Measurements from ENCODE around the gene DVL3.
A peak's percentile ranks its signal among the peaks of the same experiment; 100 is the strongest.

DVL3 gene

GRCh38 chr3:184177767-184178306 is 22.7 kb downstream of the DVL3 start:
- ATAC-seq = no peak

- no peak for ATAC-seq
Observed at GRCh38 chr3:184178521-184179138, 23.5 kb downstream of the DVL3 start.

GRCh38 chr3:184180165-184180564 is 25.0 kb downstream of the DVL3 start:
- no peak for ATAC-seq

GRCh38 chr3:184181596-184181995 is 26.4 kb downstream of the DVL3 start:
- ATAC-seq = no peak

GRCh38 chr3:184183679-184184078 is 28.5 kb downstream of the DVL3 start:
- ATAC-seq = no peak

- ATAC-seq = no peak
Observed at GRCh38 chr3:184184546-184185230, 29.5 kb downstream of the DVL3 start.

- peak; percentile 92 to 93 for ATAC-seq
Observed at GRCh38 chr3:184185461-184186183, 30.4 kb downstream of the DVL3 start.

GRCh38 chr3:184186184-184186901 is 31.2 kb downstream of the DVL3 start, which contains the start of gene ABCF3:
Gene ABCF3 (plus strand): TSS chr3:184186199. CDS start chr3:184186208, 9 bp downstream.
- ATAC-seq = peak; percentile 12 to 21

GRCh38 chr3:184186902-184187207 is 31.7 kb downstream of the DVL3 start:
- ATAC-seq = no peak

- ATAC-seq = no peak
Observed at GRCh38 chr3:184188080-184188479, 32.9 kb downstream of the DVL3 start.

- no peak for ATAC-seq
Observed at GRCh38 chr3:184189421-184189820, 34.2 kb downstream of the DVL3 start.

GRCh38 chr3:184192889-184193288 is 37.7 kb downstream of the DVL3 start:
- ATAC-seq = no peak

- no peak for ATAC-seq
Observed at GRCh38 chr3:184193991-184194539, 38.9 kb downstream of the DVL3 start.

GRCh38 chr3:184196536-184196935 is 41.4 kb downstream of the DVL3 start:
- no peak for ATAC-seq

GRCh38 chr3:184198509-184198908 is 43.3 kb downstream of the DVL3 start:
- no peak for ATAC-seq

- ATAC-seq = no peak
Observed at GRCh38 chr3:184200825-184201224, 45.6 kb downstream of the DVL3 start.

- ATAC-seq = no peak
Observed at GRCh38 chr3:184203526-184203925, 48.3 kb downstream of the DVL3 start.

- no peak for ATAC-seq
Observed at GRCh38 chr3:184209146-184209923, 54.2 kb downstream of the DVL3 start.

- no peak for ATAC-seq
Observed at GRCh38 chr3:184211297-184211696, 56.1 kb downstream of the DVL3 start.

- no peak for ATAC-seq
Observed at GRCh38 chr3:184211718-184212117, 56.5 kb downstream of the DVL3 start.

GRCh38 chr3:184218814-184219213 is 63.6 kb downstream of the DVL3 start:
- ATAC-seq = no peak

GRCh38 chr3:184222521-184222920 is 67.3 kb downstream of the DVL3 start:
- ATAC-seq = no peak
